PC-3 (cell line): Measurements from ENCODE around the gene SSTR5. TPM values are rescaled to one million over a fixed set of nuclear protein-coding genes. Genes with fewer than 3 reads are reported as not detected.

Source experiments
- ATAC-seq: fragments of 200-7000 bp; cut with Tn5 transposase; 2 replicates; pipeline ENCODE4 v1.9.1; 2020; ENCODE audit warnings: mild to moderate bottlenecking, moderate library complexity
- BruUV-seq: library from RNA; stranded (reverse); fragments of 400-500 nt; replicated peaks from 2 replicates; lab custom pipeline; 2021; lab: Mats Ljungman, UMichigan
- CTCF ChIA-PET: fragments of 300-600 bp; sonication (Branson Sonifier 250); formaldehyde crosslinking; loops from one replicate; lab custom pipeline; 2022; ENCODE audit warnings: antibody characterized with exemption; lab: Charles Lee
- POLR2A ChIA-PET: fragments of 300-600 bp; sonication (Branson Sonifier 250); formaldehyde crosslinking; loops from one replicate; lab custom pipeline; 2022; ENCODE audit warnings: antibody characterized with exemption; ENCODE audit not compliant: unreplicated experiment; lab: Charles Lee
- DNase-seq: peaks from one replicate; pipeline ENCODE4 v3.0.0-alpha.2; 2015
- H2AFZ ChIP-seq: fragments of 300-600 bp; sonication (generic); 2 replicates; pipeline ENCODE4 v1.6.0; 2016; ENCODE audit warnings: antibody characterized with exemption, low read length
- H3F3A ChIP-seq: fragments of 300-600 bp; sonication (generic); one replicate; pipeline ENCODE4 v1.6.0; 2017; ENCODE audit warnings: antibody characterized with exemption, low read length, control low read depth, mild to moderate bottlenecking; ENCODE audit not compliant: unreplicated experiment
- H3K27ac ChIP-seq: fragments of 300-600 bp; sonication (generic); 2 replicates; pipeline ENCODE4 v1.5.1; 2016; ENCODE audit warnings: mild to moderate bottlenecking, low read length
- H3K27me3 ChIP-seq: fragments of 300-600 bp; sonication (generic); 2 replicates; pipeline ENCODE4 v1.6.1; 2016; ENCODE audit warnings: low read length, mixed read lengths
- H3K36me3 ChIP-seq: fragments of 300-600 bp; sonication (generic); 2 replicates; pipeline ENCODE4 v1.6.1; 2016; ENCODE audit warnings: low read depth, mixed run types, low read length, mixed read lengths
- H3K4me1 ChIP-seq: fragments of 300-600 bp; sonication (generic); 2 replicates; pipeline ENCODE4 v1.5.1; 2016; ENCODE audit warnings: low read length; ENCODE audit not compliant: insufficient read depth
- H3K4me2 ChIP-seq: fragments of 300-600 bp; sonication (generic); 2 replicates; pipeline ENCODE4 v1.6.0; 2016; ENCODE audit warnings: low read length
- H3K4me3 ChIP-seq: fragments of 300-600 bp; sonication (generic); 2 replicates; pipeline ENCODE4 v1.5.1; 2016; ENCODE audit warnings: mild to moderate bottlenecking, low read length, mixed read lengths
- H3K79me2 ChIP-seq: fragments of 300-600 bp; sonication (generic); 2 replicates; pipeline ENCODE4 v1.6.1; 2017; ENCODE audit warnings: low read length, mixed read lengths
- H3K9ac ChIP-seq: fragments of 300-600 bp; sonication (generic); 2 replicates; pipeline ENCODE4 v1.6.0; 2016; ENCODE audit warnings: mild to moderate bottlenecking, low read length
- H3K9me2 ChIP-seq: fragments of 300-600 bp; sonication (generic); replicated peaks from 2 replicates; pipeline ENCODE4 v1.6.1; 2016; ENCODE audit warnings: mixed run types, low read length, mixed read lengths
- H3K9me3 ChIP-seq: fragments of 300-600 bp; sonication (generic); 2 replicates; pipeline ENCODE4 v1.6.1; 2016; ENCODE audit warnings: low read length, mixed read lengths
- H4K20me1 ChIP-seq: fragments of 300-600 bp; sonication (generic); 2 replicates; pipeline ENCODE4 v1.6.1; 2016; ENCODE audit warnings: low read length, mixed read lengths
- CTCF ChIP-seq: fragments of 300-600 bp; sonication (generic); conservative IDR thresholded peaks from 2 replicates; pipeline ENCODE4 v1.5.1; 2017; ENCODE audit warnings: antibody characterized with exemption, low read depth, mild to moderate bottlenecking, low read length
- EZH2 ChIP-seq: fragments of 300-600 bp; sonication (generic); IDR thresholded peaks from one replicate; pipeline ENCODE4 v1.6.1; 2017; ENCODE audit warnings: antibody characterized with exemption, mild to moderate bottlenecking, low read length; ENCODE audit not compliant: unreplicated experiment
- EZH2phosphoT487 ChIP-seq: fragments of 300-600 bp; sonication (generic); IDR thresholded peaks from 2 replicates; pipeline ENCODE4 v1.6.1; 2018; ENCODE audit warnings: mild to moderate bottlenecking, antibody characterized with exemption, low read length, borderline replicate concordance
- intact Hi-C: fragments of 100-400 bp; cut with micrococcal nuclease; formaldehyde crosslinking; loops from 2 replicates; pipeline ENCODE4 v1.9.0; 2023
- total RNA-seq: library from RNA; depleted of rRNA; stranded (reverse); fragments of >200 nt; gene quantifications from 2 replicates; pipeline ENCODE4 v1.2.3, GENCODE V29; 2014

SSTR5 gene
- total RNA-seq, 1 experiment from 2014 or later = 0.51 TPM

GRCh38 chr16:1120577-1120941 is 48.0 kb downstream of the SSTR5 start:
- POLR2A ChIA-PET = no interaction called here
- H3F3A ChIP-seq = no peaks in the 10 kb centered on the region
- H3K79me2 ChIP-seq = no peaks in the 10 kb centered on the region
- no peak overlapping the region for H3K4me3 ChIP-seq
- ATAC-seq (no peak), DNase-seq (no peak)
- no TSS peak for BruUV-seq
- no peaks in the 10 kb centered on the region for H3K9me2 ChIP-seq
- no peak overlapping the region for H3K9ac ChIP-seq
- intact Hi-C loops = no loop called here
- H4K20me1 ChIP-seq = no peaks in the 10 kb centered on the region
- H3K4me1 ChIP-seq = no peaks in the 10 kb centered on the region
- TF ChIP-seq CTCF (no peak), EZH2 (no peak), EZH2phosphoT487 (no peak)
- no peaks in the 10 kb centered on the region for H3K27me3 ChIP-seq
- CTCF ChIA-PET = no interaction called here
- H2AFZ ChIP-seq = no peak overlapping the region
- no peak overlapping the region for H3K4me2 ChIP-seq
- H3K27ac ChIP-seq = no peak overlapping the region
- no peaks in the 10 kb centered on the region for H3K9me3 ChIP-seq
- H3K36me3 ChIP-seq = no peaks in the 10 kb centered on the region

- DNase-seq (no peak), ATAC-seq (no peak)
- Histone ChIP-seq H3K4me1 (no peaks in the 10 kb centered on the region), H2AFZ (no peak overlapping the region), H3K9ac (no peak overlapping the region), H3K4me2 (no peak overlapping the region), H3K9me3 (no peaks in the 10 kb centered on the region), H4K20me1 (no peaks in the 10 kb centered on the region), H3K79me2 (no peaks in the 10 kb centered on the region), H3K36me3 (no peaks in the 10 kb centered on the region), H3K27ac (no peak overlapping the region), H3F3A (no peaks in the 10 kb centered on the region), H3K4me3 (no peak overlapping the region), H3K27me3 (no peaks in the 10 kb centered on the region), H3K9me2 (no peaks in the 10 kb centered on the region)
- intact Hi-C loops = no loop called here
- no TSS peak for BruUV-seq
- no peak for TF ChIP-seq CTCF
- no peak for TF ChIP-seq EZH2phosphoT487
- no peak for TF ChIP-seq EZH2
- ChIA-PET CTCF (no interaction called here), POLR2A (no interaction called here)
These were observed 48.5 kb downstream of the SSTR5 start for GRCh38 chr16:1121009-1121408.

- no peak overlapping the region for H3K4me2 ChIP-seq
- H3K9me3 ChIP-seq = no peaks in the 10 kb centered on the region
- TF ChIP-seq EZH2phosphoT487 (no peak), EZH2 (no peak), CTCF (no peak)
- ChIA-PET POLR2A (no interaction called here), CTCF (no interaction called here)
- no peak for ATAC-seq
- intact Hi-C loops = no loop called here
- H3F3A ChIP-seq = no peaks in the 10 kb centered on the region
- no peak overlapping the region for H3K9ac ChIP-seq
- H2AFZ ChIP-seq = no peak overlapping the region
- H3K27ac ChIP-seq = no peak overlapping the region
- no peaks in the 10 kb centered on the region for H3K27me3 ChIP-seq
- no peak overlapping the region for H3K4me3 ChIP-seq
- DNase-seq = no peak
- no peaks in the 10 kb centered on the region for H3K79me2 ChIP-seq
- no peaks in the 10 kb centered on the region for H3K4me1 ChIP-seq
- no peaks in the 10 kb centered on the region for H3K36me3 ChIP-seq
- no peaks in the 10 kb centered on the region for H4K20me1 ChIP-seq
- BruUV-seq = no TSS peak
- no peaks in the 10 kb centered on the region for H3K9me2 ChIP-seq
These were observed 49.3 kb downstream of the SSTR5 start for GRCh38 chr16:1121601-1122397.
